Renal pelvis (tissue), 4 donors: ENCODE results near the gene CLIC6. TPM values are rescaled to one million over a fixed set of nuclear protein-coding genes. Genes with fewer than 3 reads are reported as not detected.
"Not testable (repeated sequence)": the region's sequence is repeated elsewhere in the genome, so short reads cannot be mapped to it uniquely, and the experiment has no call there.

Experiments
- DNase-seq: peaks from one replicate; pipeline ENCODE4 v3.0.0-alpha.2; 2013
- polyA plus RNA-seq, 3 donors: library from polyadenylated mRNA; unstranded; fragments of 120-200 nt; gene quantifications; one replicate each; pipeline ENCODE4 v1.2.1, GENCODE V29; 2013; ENCODE audit not compliant: insufficient read length in 3 of 3

The CLIC6 gene
- polyA plus RNA-seq, 3 donors = 1.7 to 2.8 (median 2.7) TPM

DNA sequence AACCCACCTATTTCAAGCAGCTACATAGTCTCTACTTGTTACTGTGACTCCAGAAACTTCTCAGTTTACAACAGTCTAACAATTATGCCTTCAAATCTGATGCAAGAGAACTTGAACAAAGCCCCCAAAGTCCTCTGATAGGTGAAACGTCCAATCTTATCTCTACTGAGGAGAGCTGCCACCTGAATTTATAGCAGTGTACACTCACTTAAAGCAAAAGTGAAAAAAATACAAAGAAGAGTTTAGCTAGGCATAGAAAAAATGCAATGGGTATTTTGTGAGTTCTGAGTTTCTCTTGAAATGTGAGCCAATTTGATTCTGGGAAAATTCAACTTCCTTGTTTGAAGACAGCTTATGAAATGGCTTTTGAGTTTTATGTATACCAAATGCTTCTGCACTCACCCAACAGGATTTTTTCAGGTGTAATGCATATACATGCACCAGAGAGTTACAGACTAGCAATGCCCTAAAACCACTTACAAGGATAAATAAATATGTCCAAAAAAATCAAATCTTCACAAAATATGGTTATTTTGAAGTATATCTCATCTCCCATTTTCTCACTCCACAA lies 17.8 kb upstream of the CLIC6 start:
- DNase-seq = no peak

GRCh38 chr21:34651642-34652041 lies 17.2 kb upstream of the CLIC6 start:
- DNase-seq = no peak

DNA sequence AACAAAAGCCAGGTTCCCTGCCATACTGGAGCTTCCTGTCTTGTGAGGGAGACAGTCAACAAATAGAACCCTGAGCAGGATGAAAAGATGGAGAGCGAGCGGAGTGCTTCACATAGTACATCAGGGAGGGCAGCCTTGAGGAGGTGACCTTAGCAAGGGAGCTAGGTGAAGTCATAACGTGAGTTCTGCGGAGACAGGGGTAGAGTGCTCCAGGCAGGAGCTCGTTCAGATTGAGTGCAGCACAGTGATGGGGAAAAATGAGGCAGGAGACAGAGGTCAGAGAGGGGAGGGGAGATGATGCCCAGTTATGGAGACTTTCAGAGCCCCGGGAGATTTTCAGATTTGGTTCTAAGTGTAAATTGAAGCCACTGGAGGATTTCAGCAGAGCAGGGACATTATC lies 15.3 kb upstream of the CLIC6 start:
- DNase-seq = no peak

DNA sequence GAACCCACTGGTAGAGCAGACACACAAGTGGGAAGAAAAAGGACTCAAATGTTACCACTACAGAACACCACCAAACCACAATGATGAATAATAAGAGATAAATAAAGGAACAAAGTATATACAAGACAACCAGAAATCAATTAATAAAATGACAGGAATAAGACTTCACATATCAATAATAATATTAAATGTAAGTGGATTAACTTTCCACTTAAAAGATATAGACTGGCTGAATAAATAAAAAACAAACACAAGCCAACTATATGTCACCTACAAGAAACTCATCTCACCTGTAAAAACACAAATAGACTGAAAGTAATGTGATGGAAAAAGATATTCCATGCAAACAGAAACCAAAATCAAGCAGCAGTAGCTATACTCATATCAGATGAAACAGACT lies 6.9 kb upstream of the CLIC6 start:
- no peak for DNase-seq

GRCh38 chr21:34667761-34668160 lies 1.0 kb upstream of the CLIC6 start:
- DNase-seq = no peak

GRCh38 chr21:34669149-34669879 lies 520 bp downstream of the CLIC6 start:
- DNase-seq = no peak

- DNase-seq = not testable (repeated sequence)
Measured at GRCh38 chr21:34669880-34670219, 1.1 kb downstream of the CLIC6 start.

GRCh38 chr21:34670220-34670961 lies 1.6 kb downstream of the CLIC6 start:
- DNase-seq = no peak

DNA sequence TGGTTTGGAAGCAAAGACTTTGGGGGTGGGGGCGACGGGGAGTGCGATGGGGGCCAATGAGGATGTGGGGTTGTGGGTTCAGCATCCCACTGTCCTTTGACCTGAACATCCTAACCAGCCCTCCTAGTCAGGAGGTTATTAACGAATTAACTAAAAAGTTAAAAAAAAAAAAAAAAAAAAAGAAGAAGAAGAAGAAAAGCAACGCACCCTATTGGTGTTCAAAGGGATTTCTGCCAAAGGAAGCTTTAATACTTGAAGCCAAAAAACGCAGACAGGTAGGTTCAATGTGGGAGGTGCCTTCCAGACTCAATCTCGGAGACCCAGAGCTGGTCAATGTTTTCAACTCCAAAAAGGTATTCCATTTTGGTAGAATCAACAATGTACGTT lies 2.2 kb downstream of the CLIC6 start:
- no peak for DNase-seq

DNA sequence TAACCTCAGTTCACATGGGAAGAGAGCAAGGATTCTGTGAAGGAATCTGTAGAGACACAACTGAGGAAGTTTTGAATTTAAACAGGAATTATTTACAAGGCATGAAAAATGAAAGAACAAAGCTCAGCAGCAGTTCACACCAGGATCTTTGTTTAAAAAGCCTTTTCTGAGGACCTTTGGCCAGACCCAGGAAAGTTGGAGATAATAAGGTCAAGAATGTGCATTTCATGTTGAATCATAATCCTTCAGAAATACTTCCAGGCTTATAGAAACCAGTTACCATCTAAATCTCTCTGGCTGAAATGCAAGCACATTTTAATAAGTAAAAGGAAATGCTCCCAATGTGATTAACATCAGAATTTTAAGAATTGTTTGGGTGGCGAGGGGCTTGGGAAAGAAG lies 2.7 kb downstream of the CLIC6 start:
- no peak for DNase-seq

- no peak for DNase-seq
Measured at GRCh38 chr21:34671891-34672290, 3.1 kb downstream of the CLIC6 start.

GRCh38 chr21:34673006-34673405 lies 4.2 kb downstream of the CLIC6 start:
- DNase-seq = no peak

DNA sequence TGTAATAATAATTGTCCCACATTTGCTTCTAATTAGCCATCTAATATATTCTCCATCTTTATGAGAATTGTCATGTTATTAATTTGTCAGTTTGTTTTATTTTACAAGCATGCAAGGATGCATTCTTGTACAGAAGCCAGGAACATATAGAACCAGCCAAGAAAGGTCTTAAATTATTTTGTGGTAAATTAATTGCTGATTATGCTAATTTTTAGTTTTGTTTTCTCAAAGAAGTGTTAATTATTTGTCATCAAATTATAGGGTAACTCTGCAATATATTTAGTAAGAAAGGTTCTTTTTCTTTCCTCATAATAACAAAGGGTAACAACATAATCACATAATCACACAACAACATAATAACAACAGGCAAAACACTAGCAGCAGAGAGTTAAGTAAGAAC lies 5.7 kb downstream of the CLIC6 start:
- DNase-seq = no peak

GRCh38 chr21:34675871-34676270 lies 7.1 kb downstream of the CLIC6 start:
- no peak for DNase-seq

- no peak for DNase-seq
Measured at GRCh38 chr21:34679051-34679450, 10.3 kb downstream of the CLIC6 start.

DNA sequence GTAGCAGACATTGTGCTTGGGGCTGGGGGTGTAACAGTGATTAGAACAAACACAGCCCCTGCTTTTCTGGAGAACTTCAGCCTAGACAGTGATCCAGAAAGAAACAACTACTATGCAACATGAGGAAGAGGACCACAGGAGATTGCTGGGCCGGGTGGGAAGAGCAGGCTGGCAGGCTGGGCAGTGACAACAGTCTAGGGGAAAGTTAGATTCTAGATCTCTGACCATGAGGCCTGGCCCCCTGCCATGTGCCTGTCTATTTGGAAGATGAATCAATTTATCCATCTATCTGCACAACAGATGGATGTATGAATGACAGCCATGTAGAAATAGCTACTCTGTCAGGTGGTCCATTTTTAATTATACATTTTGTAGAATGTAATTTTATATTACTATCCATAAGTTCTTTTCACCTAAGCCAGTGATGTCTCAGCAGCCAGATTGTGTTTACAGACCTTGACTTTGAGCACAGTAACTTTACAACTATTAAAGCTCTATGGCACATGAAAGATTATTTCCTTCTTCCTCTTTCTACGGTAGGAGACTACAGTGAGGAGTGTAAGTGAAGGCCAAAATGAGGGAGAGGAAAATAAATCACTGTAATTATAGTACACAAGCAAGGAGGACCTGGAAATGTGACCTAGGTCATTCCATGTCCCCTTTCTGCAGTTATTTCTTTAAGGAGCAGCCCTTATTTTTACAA lies 15.5 kb downstream of the CLIC6 start:
- no peak for DNase-seq

DNA sequence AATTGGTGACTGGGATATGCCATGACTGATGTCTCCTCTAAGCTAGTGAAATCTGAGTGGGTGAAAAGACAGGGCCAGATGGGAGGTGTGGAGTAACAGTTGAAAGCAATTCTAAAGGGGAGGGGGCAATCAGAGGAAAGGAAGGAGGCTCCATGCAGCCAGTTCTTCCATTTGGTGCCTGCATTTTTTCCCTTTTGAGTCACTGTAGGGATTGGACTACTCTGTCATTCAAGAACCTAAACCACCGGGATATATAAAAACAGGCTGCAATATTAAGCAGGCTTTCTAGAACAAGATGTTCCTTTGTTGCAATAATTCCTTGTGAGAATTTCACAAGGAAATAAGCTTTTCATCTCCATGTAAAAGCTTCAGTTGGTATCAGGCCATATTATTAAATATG lies 18.3 kb downstream of the CLIC6 start:
- no peak for DNase-seq

DNA sequence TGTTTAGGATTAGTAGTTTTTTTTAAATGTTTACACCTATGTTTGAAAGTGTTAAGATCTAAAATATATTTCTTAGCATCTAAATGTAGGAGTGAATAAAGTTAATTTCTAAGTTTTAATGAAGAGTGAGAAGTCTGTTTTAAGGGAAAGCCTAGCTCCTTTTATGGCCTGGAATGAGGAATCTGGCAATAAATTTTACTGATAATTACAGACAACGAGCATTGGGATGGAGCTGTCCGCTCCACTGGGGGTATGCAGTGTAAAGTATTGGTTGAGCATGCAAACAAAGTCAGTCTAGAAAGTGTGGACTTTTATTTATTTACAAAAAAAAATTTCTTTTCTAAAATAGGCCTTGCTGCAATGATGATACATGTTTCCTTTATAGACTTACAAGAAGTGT lies 19.0 kb downstream of the CLIC6 start:
- DNase-seq = no peak

- no peak for DNase-seq
Measured at GRCh38 chr21:34688145-34688544, 19.4 kb downstream of the CLIC6 start.

DNA sequence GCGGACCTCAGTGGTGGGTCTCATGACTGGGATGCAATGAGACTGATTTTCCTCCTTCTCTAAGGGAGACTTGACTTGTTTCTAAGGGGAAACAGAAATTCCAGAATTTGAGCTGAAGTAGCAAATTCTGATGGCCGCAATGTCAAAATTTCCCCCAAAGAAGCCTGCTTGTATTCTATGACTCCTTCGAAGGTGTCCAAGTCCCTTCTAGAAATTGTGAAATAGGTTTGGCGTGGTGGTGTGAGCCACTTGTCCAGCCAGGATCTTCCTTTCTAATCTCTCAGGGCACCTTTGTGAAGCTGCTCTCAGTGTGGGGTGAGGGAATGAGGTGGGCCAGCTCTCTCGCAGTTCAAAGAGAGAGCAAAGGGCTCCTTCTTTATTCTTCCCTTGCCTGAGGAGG lies 19.9 kb downstream of the CLIC6 start:
- no peak for DNase-seq

- DNase-seq = no peak
Measured at GRCh38 chr21:34690041-34690792, 21.4 kb downstream of the CLIC6 start.

- DNase-seq = no peak
Measured at GRCh38 chr21:34690793-34691175, 22.0 kb downstream of the CLIC6 start.
